Right cardiac atrium (tissue), 5 donors: Measurements from ENCODE around the gene ADGRV1. TPM values are rescaled to one million over a fixed set of nuclear protein-coding genes. Genes with fewer than 3 reads are reported as not detected.

Experiments used
- ATAC-seq, 2 donors: fragments of 200-7000 bp; cut with Tn5 transposase; one replicate each; pipeline versions ENCODE4 v1.8.0 to v1.9.1; 2020; ENCODE audit warnings: moderate library complexity in 2 of 2, mild to moderate bottlenecking in 1 of 2
- DNase-seq, 3 donors: peaks; one replicate each; pipeline ENCODE4 v3.0.0-alpha.2; 2020
- H3K27ac ChIP-seq: one replicate; pipeline ENCODE4 v1.5.1; 2013; ENCODE audit warnings: mild to moderate bottlenecking, low read length, control low read depth, moderate library complexity
- H3K27me3 ChIP-seq: one replicate; pipeline ENCODE4 v1.6.1; 2013; ENCODE audit not compliant: control insufficient read depth, insufficient read depth
- H3K4me1 ChIP-seq: one replicate; pipeline ENCODE4 v1.6.1; 2013; ENCODE audit warnings: low read length; ENCODE audit not compliant: control insufficient read depth, insufficient read depth
- H3K4me3 ChIP-seq: one replicate; pipeline ENCODE4 v1.5.1; 2013; ENCODE audit warnings: low read length, control low read depth
- H3K9me3 ChIP-seq: one replicate; pipeline ENCODE4 v1.6.1; 2013; ENCODE audit warnings: low read length; ENCODE audit not compliant: control insufficient read depth
- WGBS: extraction: QIAGEN DNeasy Blood & Tissue Kit; methylation state at CpG from one replicate; pipeline ENCODE4 v1.1.7; 2013; 5-methylcytosine and 5-hydroxymethylcytosine counted together
- intact Hi-C, 4 donors: fragments of 100-400 bp; cut with DNase I; formaldehyde crosslinking; loops; one replicate each; pipeline versions ENCODE4 v1.11.0 to v1.14.0; 2022 to 2023
- long read RNA-seq, 4 donors: library from polyadenylated mRNA; unstranded; transcript quantifications; one replicate each; pipeline ENCODE4 v2.0.0, GENCODE V29; 2020 to 2021
- polyA plus RNA-seq: library from polyadenylated mRNA; stranded (reverse); fragments of 200-250 nt; gene quantifications from one replicate; pipeline ENCODE4 v1.2.3, GENCODE V29; 2013
- total RNA-seq, 4 donors: library from RNA; stranded (reverse); fragmentation: NEBNext Ultra II Directional; extraction: Animal tissue kit (Norgen Biotek cat#: 25700); gene quantifications; one replicate each; pipeline ENCODE4 v1.2.1, GENCODE V29; 2021
- donor health status: healthy with polysubstance abuse.
- donor health status: DM: no; HTN: yes; CAD: no.
- donor health status: DM: no; HTN: no; CAD: no.
- donor health status: DM: no; HTN: yes; CAD: no; lungs with severe emphysema.
- donor health status: DM: yes; HTN: yes; CAD: no.

The ADGRV1 gene, protein sequence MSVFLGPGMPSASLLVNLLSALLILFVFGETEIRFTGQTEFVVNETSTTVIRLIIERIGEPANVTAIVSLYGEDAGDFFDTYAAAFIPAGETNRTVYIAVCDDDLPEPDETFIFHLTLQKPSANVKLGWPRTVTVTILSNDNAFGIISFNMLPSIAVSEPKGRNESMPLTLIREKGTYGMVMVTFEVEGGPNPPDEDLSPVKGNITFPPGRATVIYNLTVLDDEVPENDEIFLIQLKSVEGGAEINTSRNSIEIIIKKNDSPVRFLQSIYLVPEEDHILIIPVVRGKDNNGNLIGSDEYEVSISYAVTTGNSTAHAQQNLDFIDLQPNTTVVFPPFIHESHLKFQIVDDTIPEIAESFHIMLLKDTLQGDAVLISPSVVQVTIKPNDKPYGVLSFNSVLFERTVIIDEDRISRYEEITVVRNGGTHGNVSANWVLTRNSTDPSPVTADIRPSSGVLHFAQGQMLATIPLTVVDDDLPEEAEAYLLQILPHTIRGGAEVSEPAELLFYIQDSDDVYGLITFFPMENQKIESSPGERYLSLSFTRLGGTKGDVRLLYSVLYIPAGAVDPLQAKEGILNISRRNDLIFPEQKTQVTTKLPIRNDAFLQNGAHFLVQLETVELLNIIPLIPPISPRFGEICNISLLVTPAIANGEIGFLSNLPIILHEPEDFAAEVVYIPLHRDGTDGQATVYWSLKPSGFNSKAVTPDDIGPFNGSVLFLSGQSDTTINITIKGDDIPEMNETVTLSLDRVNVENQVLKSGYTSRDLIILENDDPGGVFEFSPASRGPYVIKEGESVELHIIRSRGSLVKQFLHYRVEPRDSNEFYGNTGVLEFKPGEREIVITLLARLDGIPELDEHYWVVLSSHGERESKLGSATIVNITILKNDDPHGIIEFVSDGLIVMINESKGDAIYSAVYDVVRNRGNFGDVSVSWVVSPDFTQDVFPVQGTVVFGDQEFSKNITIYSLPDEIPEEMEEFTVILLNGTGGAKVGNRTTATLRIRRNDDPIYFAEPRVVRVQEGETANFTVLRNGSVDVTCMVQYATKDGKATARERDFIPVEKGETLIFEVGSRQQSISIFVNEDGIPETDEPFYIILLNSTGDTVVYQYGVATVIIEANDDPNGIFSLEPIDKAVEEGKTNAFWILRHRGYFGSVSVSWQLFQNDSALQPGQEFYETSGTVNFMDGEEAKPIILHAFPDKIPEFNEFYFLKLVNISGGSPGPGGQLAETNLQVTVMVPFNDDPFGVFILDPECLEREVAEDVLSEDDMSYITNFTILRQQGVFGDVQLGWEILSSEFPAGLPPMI (N-terminal part only)
- total RNA-seq = 1 to 10 TPM in 1 of 4 donors, under 1 TPM in 3; 0.26 to 1.1 (median 0.52) TPM
- 0.05 TPM for polyA plus RNA-seq
- long read RNA-seq, donor 1 = 0 reads
- long read RNA-seq, donor 2, partial matches to known transcripts = 0 of 1 reads
- long read RNA-seq, donor 2, other reads (novel, unspliced or antisense) = 1 of 1 reads
- long read RNA-seq, donor 3 = 0 reads
- long read RNA-seq, donor 4 = 0 reads

DNA sequence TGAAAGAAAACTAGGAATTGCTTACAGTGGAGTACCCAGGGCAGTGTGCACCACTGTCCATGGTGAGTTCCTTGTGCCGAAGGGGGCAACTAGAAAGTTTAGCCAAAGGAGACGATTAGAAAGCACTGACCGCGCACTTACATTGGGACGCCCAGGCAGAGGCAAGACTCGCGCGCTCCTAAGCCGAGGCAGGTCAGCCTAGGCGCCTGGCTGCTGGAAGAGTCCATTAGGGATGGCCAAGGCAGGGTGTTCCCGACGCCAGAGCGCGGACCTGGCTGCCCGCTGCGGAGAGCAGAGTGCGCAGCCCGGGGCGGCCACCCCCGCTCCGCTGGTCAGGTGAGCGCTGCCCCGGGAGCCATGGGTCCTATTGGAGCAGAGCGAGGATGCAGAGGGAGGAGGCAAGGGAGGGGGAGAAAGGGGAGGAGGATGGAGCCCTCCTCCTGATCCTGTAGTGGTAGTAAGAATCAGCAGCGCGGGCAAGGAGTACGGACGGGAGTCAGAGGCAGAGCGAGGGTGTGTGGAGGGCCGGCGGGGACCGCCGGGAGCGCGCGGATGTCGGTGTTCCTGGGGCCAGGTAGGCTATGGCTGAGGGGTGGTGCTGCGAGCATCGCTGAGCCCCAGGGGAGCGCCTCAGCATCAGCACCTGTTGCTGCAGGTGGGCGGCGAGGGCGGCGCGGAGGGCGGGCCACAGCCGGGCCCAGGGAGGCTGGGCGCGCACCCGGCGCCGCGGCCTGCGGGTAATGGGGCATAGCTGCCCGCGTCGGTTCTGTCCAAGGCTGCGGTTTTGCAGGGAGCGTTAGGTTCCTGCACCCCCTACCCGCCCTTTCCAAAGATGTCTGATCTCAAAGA lies at the start of gene ADGRV1:
Gene ADGRV1, plus strand, starts transcription at position 454 of the 849 bp plus-strand sequence. Its CDS starts 99 bp downstream, at position 553.
- no peak within 1 kb of the TSS for H3K27ac ChIP-seq
- ATAC-seq (peak; percentile 91 to 96), DNase-seq (peak; percentile 21 to 64 (median 55))
- intact Hi-C loops = no loop called here
- H3K4me3 ChIP-seq = peak within 1 kb of the TSS; percentile 2
- no peaks in the 10 kb centered on the region for H3K9me3 ChIP-seq
- WGBS = 2% methylated on average over 60 of the region's 60 CpGs
- H3K27me3 ChIP-seq = no peaks in the 10 kb centered on the region
- H3K4me1 ChIP-seq = no peaks in the 10 kb centered on the region

DNA sequence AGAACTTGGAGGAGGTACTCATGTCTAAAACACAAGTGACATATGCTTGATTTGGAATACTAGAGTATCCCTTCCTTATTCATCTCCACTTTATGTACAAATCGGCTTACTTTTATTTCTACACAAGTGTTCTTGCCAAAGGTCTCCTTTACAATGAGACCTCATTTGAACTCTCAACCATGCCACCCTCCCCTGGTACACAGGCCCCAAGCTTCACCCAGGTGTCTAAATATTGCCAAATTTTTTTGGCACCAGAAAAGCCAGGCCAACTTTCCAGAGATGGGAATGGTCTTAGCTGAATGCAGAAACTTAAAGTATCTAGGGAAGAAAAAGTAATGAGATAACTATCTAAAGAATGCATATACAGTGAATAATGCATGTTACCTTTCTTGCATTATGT lies 48.2 kb upstream of the ADGRV1 start:
- Histone ChIP-seq H3K4me3 (no peak overlapping the region), H3K27ac (no peak overlapping the region), H3K27me3 (no peaks in the 10 kb centered on the region), H3K4me1 (no peaks in the 10 kb centered on the region), H3K9me3 (no peaks in the 10 kb centered on the region)
- DNase-seq (no peak), ATAC-seq (no peak)
- 91% methylated on average over 1 of the region's 1 CpG for WGBS
- intact Hi-C loops = no loop called here

DNA sequence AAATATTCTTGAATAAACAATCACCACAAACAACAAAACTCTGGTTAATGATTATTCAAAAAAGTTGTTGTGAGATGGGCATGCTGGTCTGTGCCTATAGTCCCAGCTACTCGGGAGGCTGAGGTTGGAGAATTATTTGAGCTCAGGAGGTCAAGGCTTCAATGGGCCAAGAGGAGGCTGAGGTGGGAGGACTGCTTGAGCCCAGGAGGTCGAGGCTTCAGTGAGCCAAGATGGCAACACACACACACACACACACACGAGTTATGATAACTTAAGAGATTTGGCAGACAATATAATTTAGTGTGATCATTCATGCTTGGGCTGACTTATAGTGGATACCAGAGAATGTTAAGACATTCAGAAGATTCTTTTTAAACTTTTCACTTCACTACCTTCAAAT lies 44.1 kb upstream of the ADGRV1 start:
- no peak for DNase-seq
- WGBS = 81% methylated on average over 3 of the region's 3 CpGs
- no peak for ATAC-seq

DNA sequence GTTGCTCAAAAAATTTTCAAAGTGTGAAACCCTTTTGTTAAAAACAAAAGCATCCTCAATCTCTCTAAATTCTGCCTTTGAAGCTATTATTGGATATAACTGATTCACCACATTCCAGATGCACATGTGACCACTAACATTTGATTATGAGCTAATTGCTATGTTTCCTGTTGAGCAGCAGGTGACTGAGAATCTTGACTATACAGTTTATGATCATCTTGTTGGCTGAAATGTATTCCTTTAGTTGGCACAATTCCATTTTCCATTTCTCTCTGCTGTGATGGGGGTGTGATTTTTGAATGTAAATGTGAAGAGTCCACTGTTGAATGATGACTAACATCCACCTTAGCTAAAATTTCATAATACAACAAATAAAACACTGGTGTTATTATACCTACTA lies 39.9 kb upstream of the ADGRV1 start:
- no peak for DNase-seq
- H3K4me1 ChIP-seq = no peaks in the 10 kb centered on the region
- no peaks in the 10 kb centered on the region for H3K27me3 ChIP-seq
- no peak for ATAC-seq
- H3K4me3 ChIP-seq = no peak overlapping the region
- intact Hi-C loops = no loop called here
- H3K27ac ChIP-seq = no peak overlapping the region
- no peaks in the 10 kb centered on the region for H3K9me3 ChIP-seq

More for the DNA sequence above, 44.1 kb upstream of the ADGRV1 start:
- no peak overlapping the region for H3K4me3 ChIP-seq
- no peaks in the 10 kb centered on the region for H3K9me3 ChIP-seq
- no peaks in the 10 kb centered on the region for H3K4me1 ChIP-seq
- H3K27me3 ChIP-seq = no peaks in the 10 kb centered on the region
- no peak overlapping the region for H3K27ac ChIP-seq
- intact Hi-C loops = no loop called here

DNA sequence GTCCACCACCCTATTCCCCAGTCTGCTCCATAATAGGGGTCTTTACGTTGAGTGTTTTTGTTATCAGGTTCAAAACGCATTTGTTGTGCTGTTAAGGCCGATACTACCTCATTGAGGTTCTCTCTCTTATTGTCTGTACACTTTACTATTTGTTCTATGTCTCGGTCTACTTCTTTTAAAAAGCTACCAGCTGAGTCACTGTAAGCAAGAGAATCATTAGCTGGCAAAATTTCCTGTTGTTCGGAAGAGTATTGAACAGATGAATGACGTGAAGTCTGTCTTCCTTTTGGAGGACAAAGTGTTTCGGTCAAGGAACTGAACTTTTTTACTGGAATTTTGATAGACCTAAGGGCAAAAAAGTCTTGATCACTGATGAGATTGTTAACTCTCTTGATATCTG lies 39.5 kb upstream of the ADGRV1 start:
- Histone ChIP-seq H3K27me3 (no peaks in the 10 kb centered on the region), H3K27ac (no peak overlapping the region), H3K4me3 (no peak overlapping the region), H3K9me3 (no peaks in the 10 kb centered on the region), H3K4me1 (no peaks in the 10 kb centered on the region)
- intact Hi-C loops = no loop called here
- ATAC-seq (no peak), DNase-seq (no peak)
- WGBS = 92% methylated on average over 7 of the region's 7 CpGs

GRCh38 chr5:90528601-90529193 lies 29.9 kb upstream of the ADGRV1 start:
- no peaks in the 10 kb centered on the region for H3K9me3 ChIP-seq
- 2% methylated on average over 18 of the region's 18 CpGs for WGBS
- peak overlapping the region; percentile 70 for H3K4me3 ChIP-seq
- intact Hi-C loops = loop anchor here in 2 of 4 donors (5.0 to 10.0 kb wide), 2 partner anchors 54 to 56 kb away; partner anchors contain the start of genes MBLAC2 (in 2 of the 2) and POLR3G (in 2 of the 2)
- no peaks in the 10 kb centered on the region for H3K4me1 ChIP-seq
- H3K27ac ChIP-seq = peak overlapping the region; percentile 79
- peak in 1 of 2 donors; percentile 3 for ATAC-seq
- no peak for DNase-seq
- peaks cover under 1% of the 10 kb centered on the region for H3K27me3 ChIP-seq

DNA sequence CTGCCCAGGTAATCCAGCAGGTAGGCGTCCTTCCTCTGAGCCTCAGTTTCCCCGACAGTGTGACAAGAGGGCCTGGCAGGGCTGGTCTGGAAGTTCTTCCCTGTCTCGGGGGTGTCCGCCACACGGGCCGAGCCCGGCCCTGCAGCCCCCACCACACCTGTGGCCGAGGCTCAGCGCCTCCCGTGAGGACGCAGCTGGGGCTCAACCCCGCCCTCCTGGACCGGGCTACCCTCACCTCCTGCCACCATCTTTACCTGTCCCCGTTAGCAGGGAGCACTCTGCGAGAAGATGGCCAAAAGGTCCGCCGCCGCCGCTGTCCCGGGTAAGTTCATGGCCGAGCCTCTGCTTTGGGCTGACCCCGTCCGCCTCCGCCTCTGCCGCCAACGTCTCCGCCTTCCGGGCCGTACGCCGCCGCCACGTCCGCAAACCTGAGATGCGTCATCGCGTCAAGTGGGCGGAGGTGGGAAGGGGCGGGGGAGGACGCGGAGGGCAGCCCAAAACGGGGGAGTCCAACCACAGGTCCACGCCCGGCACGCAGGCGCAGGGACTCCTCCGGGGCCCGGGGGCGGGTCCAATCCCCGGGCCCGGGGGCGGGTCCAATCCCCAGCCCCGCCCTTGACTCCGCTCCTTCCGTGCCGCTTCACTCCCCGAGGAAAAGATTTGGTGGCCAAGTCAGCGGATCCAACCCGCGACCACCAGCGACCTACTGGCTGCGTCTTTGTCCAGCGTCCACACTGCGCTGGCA lies 29.2 kb upstream of the ADGRV1 start, which contains the start of gene LYSMD3:
Gene LYSMD3, minus strand, starts transcription at position 391 of the 745 bp plus-strand sequence. CDS start 4,295 bp downstream, outside the sequence.
- Histone ChIP-seq H3K27ac (peak within 1 kb of the TSS; percentile 92), H3K9me3 (no peaks in the 10 kb centered on the region), H3K4me3 (peak within 1 kb of the TSS; percentile 70), H3K4me1 (no peaks in the 10 kb centered on the region), H3K27me3 (peaks cover 2% of the 10 kb centered on the region)
- peak; percentile 99 to 100 (median 99) for DNase-seq
- WGBS = 1% methylated on average over 64 of the region's 64 CpGs
- ATAC-seq = peak; percentile 100
- intact Hi-C loops = loop anchor here in 2 of 4 donors (5.0 to 10.0 kb wide), 2 partner anchors 55 to 57 kb away; partner anchors contain the start of genes MBLAC2 (in 2 of the 2) and POLR3G (in 2 of the 2)

GRCh38 chr5:90529939-90530677 lies 28.5 kb upstream of the ADGRV1 start:
- DNase-seq (peak; percentile 49 to 70 (median 69)), ATAC-seq (peak; percentile 83 to 84)
- intact Hi-C loops = loop anchor here in 3 of 4 donors (5.0 to 10.0 kb wide), 4 partner anchors 55 to 93 kb away; partner anchors contain the start of genes MBLAC2 (in 2 of the 3) and POLR3G (in 2 of the 3)
- Histone ChIP-seq H3K27me3 (peaks cover 2% of the 10 kb centered on the region), H3K27ac (peak overlapping the region; percentile 92), H3K4me3 (peak overlapping the region; percentile 68), H3K9me3 (no peaks in the 10 kb centered on the region), H3K4me1 (no peaks in the 10 kb centered on the region)
- WGBS = 6% methylated on average over 13 of the region's 13 CpGs
